Measurements from ENCODE around the gene INCA1. TPM values are rescaled to one million over a fixed set of nuclear protein-coding genes. Genes with fewer than 3 reads are reported as not detected.

Gene INCA1
- total RNA-seq, 4 donors from 2014 or later, result 1.0 to 2.3 (median 1.4) TPM

DNA sequence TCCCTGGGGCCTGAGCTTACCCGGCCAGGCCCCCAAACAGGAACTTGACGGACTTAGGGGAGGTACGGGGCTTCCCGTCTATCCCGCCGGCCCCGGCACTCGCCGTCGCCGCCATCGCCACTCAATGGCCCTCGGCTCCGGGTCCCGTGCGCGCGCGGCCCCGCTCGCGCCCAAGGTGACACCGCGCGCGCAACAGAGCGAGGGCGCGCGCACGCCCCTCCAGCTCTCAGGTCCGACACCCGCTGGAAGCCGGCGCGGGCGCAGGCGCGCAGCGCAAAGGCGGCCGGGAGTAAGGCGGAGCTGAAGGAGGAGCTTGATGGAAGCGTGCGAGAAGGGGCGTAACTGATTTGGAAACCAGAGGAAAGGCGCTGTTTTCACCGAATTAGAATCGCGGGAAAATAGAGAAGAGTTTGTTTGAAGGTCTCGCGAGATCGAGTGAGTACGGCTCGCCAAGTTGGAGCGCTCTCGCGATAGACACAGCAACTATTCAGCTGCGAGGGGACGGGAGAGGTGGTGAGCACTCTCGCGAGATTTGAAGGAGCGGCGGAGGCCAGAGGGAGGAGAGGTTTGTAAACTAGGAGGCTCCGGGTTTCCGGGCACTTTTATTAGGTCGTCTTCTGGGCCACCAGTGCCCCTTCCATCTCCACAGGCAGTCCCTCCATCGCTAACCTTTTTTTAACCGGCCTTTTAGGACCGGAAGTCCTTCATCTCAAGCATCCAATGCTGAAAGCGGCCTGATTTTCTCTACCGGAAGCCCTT lies 57.3 kb downstream of the INCA1 start, which contains the start of the genes RNF167 and SLC25A11:
Gene RNF167, plus strand, starts transcription at position 473 of the 759 bp plus-strand sequence. CDS start 642 bp downstream, outside the sequence.
Gene SLC25A11, minus strand, starts transcription at position 251 of the 759 bp plus-strand sequence. Its CDS starts 136 bp downstream, at position 115.
- Histone ChIP-seq H3K36me3 (peaks cover 16 to 20% of the 10 kb centered on the region in 2 donors), H3K27ac (peak within 1 kb of the TSS; percentile 91 to 97 (median 95)), H3K4me3 (replicated peaks in 1 of 3) (peak within 1 kb of the TSS; percentile 34 to 89 (median 69)), H3K27me3 (no peaks in the 10 kb centered on the region), H3K9me3 (no peaks in the 10 kb centered on the region), H3K4me1 (peaks cover 17 to 27% of the 10 kb centered on the region in 2 donors)
- TF ChIP-seq, protein P1, sequence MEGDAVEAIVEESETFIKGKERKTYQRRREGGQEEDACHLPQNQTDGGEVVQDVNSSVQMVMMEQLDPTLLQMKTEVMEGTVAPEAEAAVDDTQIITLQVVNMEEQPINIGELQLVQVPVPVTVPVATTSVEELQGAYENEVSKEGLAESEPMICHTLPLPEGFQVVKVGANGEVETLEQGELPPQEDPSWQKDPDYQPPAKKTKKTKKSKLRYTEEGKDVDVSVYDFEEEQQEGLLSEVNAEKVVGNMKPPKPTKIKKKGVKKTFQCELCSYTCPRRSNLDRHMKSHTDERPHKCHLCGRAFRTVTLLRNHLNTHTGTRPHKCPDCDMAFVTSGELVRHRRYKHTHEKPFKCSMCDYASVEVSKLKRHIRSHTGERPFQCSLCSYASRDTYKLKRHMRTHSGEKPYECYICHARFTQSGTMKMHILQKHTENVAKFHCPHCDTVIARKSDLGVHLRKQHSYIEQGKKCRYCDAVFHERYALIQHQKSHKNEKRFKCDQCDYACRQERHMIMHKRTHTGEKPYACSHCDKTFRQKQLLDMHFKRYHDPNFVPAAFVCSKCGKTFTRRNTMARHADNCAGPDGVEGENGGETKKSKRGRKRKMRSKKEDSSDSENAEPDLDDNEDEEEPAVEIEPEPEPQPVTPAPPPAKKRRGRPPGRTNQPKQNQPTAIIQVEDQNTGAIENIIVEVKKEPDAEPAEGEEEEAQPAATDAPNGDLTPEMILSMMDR (IDR thresholded peaks at IDR 0.05), result no peak
- peak in 1 of 2 donors; percentile 79 for TF ChIP-seq POLR2A (IDR thresholded peaks at IDR 0.05)
- intact Hi-C loops (cut with DNase I), result loop anchor here (5.0 kb wide), 1 partner anchor 42 kb away; no protein-coding TSS in a partner anchor
- DNase-seq, result peak; percentile 95 to 97
- 0% methylated on average over 36 to 42 of the region's 72 CpGs for WGBS, 2 donors

DNA sequence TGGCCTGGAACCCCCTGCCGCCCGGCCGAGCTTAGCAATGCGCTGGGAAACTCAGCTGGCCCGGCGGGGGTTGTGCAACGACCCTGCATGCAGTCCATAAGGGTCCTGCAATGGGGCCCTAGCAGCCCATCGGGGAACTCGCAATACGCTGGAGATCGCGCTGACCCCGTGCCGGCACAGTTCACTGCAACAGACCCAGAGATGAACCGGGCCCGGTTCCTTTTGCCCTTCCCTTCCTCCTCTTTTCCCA lies 57.9 kb downstream of the INCA1 start:
- Histone ChIP-seq H3K36me3 (peaks cover 15 to 16% of the 10 kb centered on the region in 2 donors), H3K27me3 (no peaks in the 10 kb centered on the region), H3K9me3 (no peaks in the 10 kb centered on the region), H3K4me3 (replicated peaks in 1 of 3) (peak overlapping the region; percentile 31 to 89 (median 33)), H3K4me1 (peaks cover 17 to 23% of the 10 kb centered on the region in 2 donors), H3K27ac (peak overlapping the region; percentile 91 to 97 (median 95))
- TF ChIP-seq, protein P1 (IDR thresholded peaks at IDR 0.05), result no peak
- no peak for TF ChIP-seq POLR2A (IDR thresholded peaks at IDR 0.05)
- intact Hi-C loops (cut with DNase I), result loop anchor here (5.0 kb wide), 1 partner anchor 43 kb away; no protein-coding TSS in a partner anchor
- WGBS, 2 donors, result 1 to 2% methylated on average over 9 to 12 of the region's 16 CpGs
- DNase-seq, result peak in 1 of 2 donors; percentile 10

DNA sequence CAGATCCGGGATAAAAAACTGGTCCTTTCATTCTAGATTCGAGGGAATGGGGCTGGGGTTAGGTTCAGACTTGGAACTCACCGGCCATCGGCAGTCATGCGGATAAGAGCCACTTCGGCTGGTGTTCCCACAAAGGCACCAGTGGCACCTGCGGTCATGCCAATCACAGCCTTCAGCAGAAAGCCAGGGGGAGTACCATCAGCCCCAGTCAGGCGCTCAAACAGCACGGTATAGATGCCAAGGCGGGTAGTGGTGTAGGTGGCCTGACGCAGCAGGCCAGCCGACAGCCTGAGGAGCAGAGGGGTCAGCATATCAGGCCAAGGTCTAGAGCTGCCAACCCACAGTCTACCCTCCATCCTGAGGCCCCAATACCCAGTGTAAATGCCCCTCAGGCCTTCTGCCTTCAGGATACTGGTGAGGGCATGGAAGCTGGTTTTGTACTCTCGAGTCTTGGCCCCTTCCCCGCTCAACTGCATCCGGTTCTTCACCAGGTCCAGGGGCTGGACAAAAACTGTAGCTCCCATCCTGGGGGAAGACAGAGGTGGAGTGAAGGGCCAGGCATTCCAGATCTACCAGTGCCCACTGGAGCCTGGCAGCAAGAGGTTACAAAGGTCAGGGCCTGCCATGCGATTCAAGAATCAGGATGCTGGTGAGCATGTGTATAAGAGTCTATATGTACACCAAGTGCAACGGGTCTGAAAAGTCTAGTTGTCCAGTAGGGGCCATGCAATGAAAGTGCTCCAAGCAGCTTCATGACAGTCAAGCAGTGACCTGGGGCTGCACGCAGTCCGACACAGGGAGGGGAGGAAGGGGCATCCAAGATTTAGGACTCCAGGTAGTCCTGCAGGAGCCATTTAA lies 58.4 kb downstream of the INCA1 start:
- 44 to 51% methylated on average over 16 to 19 of the region's 19 CpGs for WGBS, 2 donors
- H3K36me3 ChIP-seq, result peaks cover 15 to 16% of the 10 kb centered on the region in 2 donors
- H3K4me1 ChIP-seq, result peaks cover 17 to 28% of the 10 kb centered on the region in 2 donors
- DNase-seq, result peak; percentile 42 to 51
- TF ChIP-seq POLR2A (IDR thresholded peaks at IDR 0.05), result no peak
- TF ChIP-seq, protein P1 (IDR thresholded peaks at IDR 0.05), result no peak
- no peaks in the 10 kb centered on the region for H3K9me3 ChIP-seq
- H3K27me3 ChIP-seq, result no peaks in the 10 kb centered on the region
- peak overlapping the region; percentile 31 to 89 (median 33) for H3K4me3 ChIP-seq (replicated peaks in 1 of 3)
- peak overlapping the region; percentile 91 to 97 (median 95) for H3K27ac ChIP-seq
- intact Hi-C loops (cut with DNase I), result loop anchor here (5.0 kb wide), 1 partner anchor 43 kb away; no protein-coding TSS in a partner anchor

Small RNA genes lying within 50 kb of the gene (microRNA-seq; reads per million reads assigned to microRNA genes)
- gene MIR6864 (not detected), gene MIR6865 (not detected)

Small RNA genes lying within 50 kb of the gene (small RNA-seq; reads per million reads assigned to genes)
- gene MIR6864 (not detected), gene MIR6865 (not detected)

Other genes with a start within 250 kb of the INCA1 start
- gene TM4SF5, start 225.6 kb downstream of the INCA1 start, total RNA-seq, result not detected
- 1 to 10 TPM in 2 of 4 donors, not detected in 2; 1.8 to 4.0 TPM for gene VMO1, start 211.2 kb downstream of the INCA1 start, total RNA-seq
- not detected for gene GLTPD2, start 208.6 kb downstream of the INCA1 start, total RNA-seq
- 100 to 1,000 TPM; 108 to 322 (median 141) TPM for gene PSMB6, start 201.4 kb downstream of the INCA1 start, total RNA-seq
- gene PLD2, start 190.4 kb downstream of the INCA1 start, total RNA-seq, result 10 to 100 TPM; 10.7 to 20.0 (median 16.2) TPM
- gene MINK1, start 164.2 kb downstream of the INCA1 start, total RNA-seq, result 10 to 100 TPM; 25.1 to 51.6 (median 31.2) TPM
- gene C17orf107, start 98.0 kb downstream of the INCA1 start, total RNA-seq, result 1 to 10 TPM in 3 of 4 donors, under 1 TPM in 1; 0.33 to 1.9 (median 1.3) TPM
- under 1 TPM; 0.29 to 0.83 (median 0.49) TPM for gene CHRNE, start 94.4 kb downstream of the INCA1 start, total RNA-seq
- not detected for gene GP1BA, start 65.2 kb downstream of the INCA1 start, total RNA-seq
- gene SLC25A11, start 57.5 kb downstream of the INCA1 start, total RNA-seq, result 10 to 100 TPM; 29.3 to 62.4 (median 48.4) TPM
- 10 to 100 TPM; 47.1 to 77.0 (median 67.2) TPM for gene RNF167, start 57.3 kb downstream of the INCA1 start, total RNA-seq
- gene PFN1, start 49.0 kb downstream of the INCA1 start, total RNA-seq, result 100 to 1,000 TPM; 228 to 606 (median 328) TPM
- 1 to 10 TPM in 3 of 4 donors, not detected in 1; 5.4 to 8.8 (median 5.5) TPM for gene ENO3, start 46.4 kb downstream of the INCA1 start, total RNA-seq
- gene SPAG7, start 29.7 kb downstream of the INCA1 start, total RNA-seq, result 10 to 100 TPM; 50.5 to 69.7 (median 68.3) TPM
- gene CAMTA2, start 9.8 kb downstream of the INCA1 start, total RNA-seq, result 10 to 100 TPM; 17.1 to 29.0 (median 20.4) TPM
- 100 to 1,000 TPM in 1 of 4 donors, 10 to 100 TPM in 3; 67.3 to 134 (median 86.9) TPM for gene KIF1C, start 428 bp upstream of the INCA1 start, total RNA-seq
- gene SLC52A1, start 37.9 kb upstream of the INCA1 start, total RNA-seq, result under 1 TPM in 1 of 4 donors, not detected in 3; 0.11 TPM
- gene ZFP3, start 80.9 kb upstream of the INCA1 start, total RNA-seq, result 10 to 100 TPM in 3 of 4 donors, 1 to 10 TPM in 1; 9.5 to 14.1 (median 12.1) TPM
- gene ZNF232, start 114.4 kb upstream of the INCA1 start, total RNA-seq, result 10 to 100 TPM in 2 of 4 donors, 1 to 10 TPM in 2; 7.5 to 13.7 (median 9.6) TPM
- gene USP6, start 118.5 kb upstream of the INCA1 start, total RNA-seq, result 1 to 10 TPM in 1 of 4 donors, under 1 TPM in 3; 0.11 to 1.7 (median 0.39) TPM
- gene ZNF594, start 194.3 kb upstream of the INCA1 start, total RNA-seq, result 10 to 100 TPM; 12.9 to 29.0 (median 24.2) TPM
- gene SCIMP, start 237.3 kb upstream of the INCA1 start, total RNA-seq, result 1 to 10 TPM in 1 of 4 donors, under 1 TPM in 1, not detected in 2; 0.59 to 1.0 TPM